ENCODE measurements around the gene DIPK1A. TPM values are rescaled to one million over a fixed set of nuclear protein-coding genes. Genes with fewer than 3 reads are reported as not detected.

The DIPK1A gene
- total and polyA plus RNA-seq, 3 donors from 2014 or later, result 14.7 to 25.4 (median 21.4) TPM

GRCh38 chr1:92937731-92938130, 23.5 kb downstream of the DIPK1A start:
- H3K4me1 ChIP-seq, result peaks cover 16% of the 10 kb centered on the region
- no peaks in the 10 kb centered on the region for H3K27me3 ChIP-seq
- DNase-seq, result no peak
- no peaks in the 10 kb centered on the region for H3K9me3 ChIP-seq
- TF ChIP-seq POLR2A (IDR thresholded peaks at IDR 0.05) (no peak), CTCF (IDR thresholded peaks at IDR 0.05) (no peak)
- H3K36me3 ChIP-seq (ENCODE audit: low read depth, missing control alignments), result no peaks in the 10 kb centered on the region
- no peak overlapping the region for H3K4me3 ChIP-seq
- intact Hi-C loops (cut with DNase I; ENCODE audit: low total_unique reads), result no loop called here
- WGBS, 2 donors, result 74 to 75% methylated on average over 3 of the region's 3 CpGs
- H3K27ac ChIP-seq, result no peak overlapping the region

GRCh38 chr1:92936865-92937264, 24.4 kb downstream of the DIPK1A start:
- DNase-seq, result no peak
- Histone ChIP-seq H3K4me1 (peaks cover 12% of the 10 kb centered on the region), H3K4me3 (no peak overlapping the region), H3K9me3 (no peaks in the 10 kb centered on the region), H3K36me3 (ENCODE audit: low read depth, missing control alignments) (no peaks in the 10 kb centered on the region), H3K27ac (no peak overlapping the region), H3K27me3 (no peaks in the 10 kb centered on the region)
- intact Hi-C loops (cut with DNase I; ENCODE audit: low total_unique reads), result no loop called here
- no peak for TF ChIP-seq CTCF (IDR thresholded peaks at IDR 0.05)
- TF ChIP-seq POLR2A (IDR thresholded peaks at IDR 0.05), result no peak
- 95 to 96% methylated on average over 1 of the region's 1 CpG for WGBS, 2 donors

- Histone ChIP-seq H3K27me3 (no peaks in the 10 kb centered on the region), H3K27ac (peak overlapping the region in 1 of 2 donors; percentile 1), H3K4me1 (peaks cover 10% of the 10 kb centered on the region), H3K36me3 (ENCODE audit: low read depth, missing control alignments) (no peaks in the 10 kb centered on the region), H3K9me3 (no peaks in the 10 kb centered on the region), H3K4me3 (no peak overlapping the region)
- WGBS, 2 donors, result 54 to 57% methylated on average over 5 of the region's 5 CpGs
- intact Hi-C loops (cut with DNase I; ENCODE audit: low total_unique reads), result no loop called here
- peak; percentile 44 for DNase-seq
- TF ChIP-seq POLR2A (IDR thresholded peaks at IDR 0.05), result no peak
- no peak for TF ChIP-seq CTCF (IDR thresholded peaks at IDR 0.05)
Observed at GRCh38 chr1:92934395-92935378, 26.6 kb downstream of the DIPK1A start.

GRCh38 chr1:92933459-92933858, 27.8 kb downstream of the DIPK1A start:
- no peak overlapping the region for H3K4me3 ChIP-seq
- H3K27me3 ChIP-seq, result no peaks in the 10 kb centered on the region
- 51 to 65% methylated on average over 2 of the region's 2 CpGs for WGBS, 2 donors
- no peak overlapping the region for H3K27ac ChIP-seq
- H3K4me1 ChIP-seq, result peaks cover 10% of the 10 kb centered on the region
- DNase-seq, result no peak
- intact Hi-C loops (cut with DNase I; ENCODE audit: low total_unique reads), result no loop called here
- H3K9me3 ChIP-seq, result no peaks in the 10 kb centered on the region
- TF ChIP-seq POLR2A (IDR thresholded peaks at IDR 0.05), result no peak
- TF ChIP-seq CTCF (IDR thresholded peaks at IDR 0.05), result no peak
- H3K36me3 ChIP-seq (ENCODE audit: low read depth, missing control alignments), result no peaks in the 10 kb centered on the region
